MM.1S (cell line): Measurements from ENCODE around the gene TTYH3.

Experiments
- DNase-seq: peaks from one replicate; pipeline ENCODE4 v3.0.0-alpha.2; 2015
- H2AFZ ChIP-seq: fragments of 300-600 bp; sonication (generic); 2 replicates; pipeline ENCODE4 v1.6.0; 2016; ENCODE audit warnings: antibody characterized with exemption, low read length
- H3F3A ChIP-seq: fragments of 300-600 bp; sonication (generic); 2 replicates; pipeline ENCODE4 v1.6.1; 2016; ENCODE audit warnings: mild to moderate bottlenecking, antibody characterized with exemption, low read length, moderate library complexity, mixed read lengths; ENCODE audit not compliant: insufficient read depth
- H3K27ac ChIP-seq: fragments of 300-600 bp; sonication (generic); 2 replicates; pipeline ENCODE4 v1.5.1; 2016; ENCODE audit warnings: mild to moderate bottlenecking, low read length
- H3K27me3 ChIP-seq: fragments of 300-600 bp; sonication (generic); replicated peaks from 2 replicates; pipeline ENCODE4 v1.6.0; 2016; ENCODE audit warnings: low read length; ENCODE audit not compliant: insufficient read depth
- H3K36me3 ChIP-seq: fragments of 300-600 bp; sonication (generic); replicated peaks from 2 replicates; pipeline ENCODE4 v1.6.1; 2016; ENCODE audit warnings: mild to moderate bottlenecking, low read length, mixed read lengths; ENCODE audit not compliant: insufficient read depth
- H3K4me1 ChIP-seq: fragments of 300-600 bp; sonication (generic); 2 replicates; pipeline ENCODE4 v1.6.1; 2016; ENCODE audit warnings: low read length, mixed read lengths
- H3K4me2 ChIP-seq: fragments of 300-600 bp; sonication (generic); 2 replicates; pipeline ENCODE4 v1.6.0; 2016; ENCODE audit warnings: low read depth, low read length
- H3K4me3 ChIP-seq: fragments of 300-600 bp; sonication (generic); 2 replicates; pipeline ENCODE4 v1.5.1; 2016; ENCODE audit warnings: low read length, mixed read lengths
- H3K79me2 ChIP-seq: fragments of 300-600 bp; sonication (generic); 2 replicates; pipeline ENCODE4 v1.6.1; 2016; ENCODE audit warnings: mixed run types, low read length, mixed read lengths
- H3K9ac ChIP-seq: fragments of 300-600 bp; sonication (generic); 2 replicates; pipeline ENCODE4 v1.6.1; 2016; ENCODE audit warnings: low read length, mixed read lengths
- H3K9me2 ChIP-seq: fragments of 300-600 bp; sonication (generic); replicated peaks from 2 replicates; pipeline ENCODE4 v1.6.1; 2016; ENCODE audit warnings: mild to moderate bottlenecking, low read length, mixed read lengths; ENCODE audit not compliant: insufficient read depth
- H3K9me3 ChIP-seq: fragments of 300-600 bp; sonication (generic); replicated peaks from 2 replicates; pipeline ENCODE4 v1.6.1; 2016; ENCODE audit warnings: mild to moderate bottlenecking, low read length, mixed read lengths; ENCODE audit not compliant: insufficient read depth
- H4K20me1 ChIP-seq: fragments of 300-600 bp; sonication (generic); 2 replicates; pipeline ENCODE4 v1.6.1; 2016; ENCODE audit warnings: mild to moderate bottlenecking, low read length, moderate library complexity, mixed read lengths; ENCODE audit not compliant: insufficient read depth
- EZH2 ChIP-seq: fragments of 300-600 bp; sonication (generic); optimal IDR thresholded peaks from 2 replicates; pipeline ENCODE3; 2017; ENCODE audit warnings: low read depth, mild to moderate bottlenecking, antibody characterized with exemption, low read length, mixed read lengths
- EZH2phosphoT487 ChIP-seq: fragments of 300-600 bp; sonication (generic); IDR thresholded peaks from 2 replicates; pipeline ENCODE4 v1.6.1; 2018; ENCODE audit warnings: antibody characterized with exemption, low read length
- TF ChIP-seq, protein P1 (sequence below): fragments of 300-600 bp; sonication (generic); IDR thresholded peaks from 2 replicates; pipeline ENCODE4 v1.5.1; 2016; ENCODE audit warnings: antibody characterized with exemption, low read length, mixed read lengths

The TTYH3 gene

DNA sequence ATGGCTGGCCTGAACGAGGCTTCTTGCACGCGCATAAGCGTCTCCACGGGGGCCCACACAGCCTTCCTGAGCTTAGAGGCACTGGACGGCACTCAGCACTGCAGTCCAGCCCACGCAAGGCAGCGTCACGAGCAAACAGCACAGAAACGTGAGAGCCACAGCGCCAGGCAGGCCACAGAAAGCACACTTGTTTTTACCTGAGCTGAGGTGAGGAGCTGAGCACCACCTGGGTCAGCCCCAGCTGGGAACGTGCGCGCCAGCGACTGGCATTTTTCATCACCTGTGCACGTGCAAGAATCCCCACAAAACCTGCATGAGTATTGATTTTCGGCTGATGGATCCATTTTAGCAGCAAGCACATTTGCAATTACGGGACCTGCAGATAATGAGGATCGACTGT is 46.3 kb upstream of the TTYH3 start:
- Histone ChIP-seq H3K9ac (no peak overlapping the region), H3K4me2 (no peak overlapping the region), H2AFZ (no peak overlapping the region), H3K79me2 (no peaks in the 10 kb centered on the region), H3F3A (no peaks in the 10 kb centered on the region), H3K27ac (no peak overlapping the region), H3K4me3 (no peak overlapping the region), H3K36me3 (no peaks in the 10 kb centered on the region), H3K9me3 (no peaks in the 10 kb centered on the region), H3K27me3 (no peaks in the 10 kb centered on the region), H4K20me1 (no peaks in the 10 kb centered on the region), H3K9me2 (no peaks in the 10 kb centered on the region), H3K4me1 (no peaks in the 10 kb centered on the region)
- TF ChIP-seq, protein P1, sequence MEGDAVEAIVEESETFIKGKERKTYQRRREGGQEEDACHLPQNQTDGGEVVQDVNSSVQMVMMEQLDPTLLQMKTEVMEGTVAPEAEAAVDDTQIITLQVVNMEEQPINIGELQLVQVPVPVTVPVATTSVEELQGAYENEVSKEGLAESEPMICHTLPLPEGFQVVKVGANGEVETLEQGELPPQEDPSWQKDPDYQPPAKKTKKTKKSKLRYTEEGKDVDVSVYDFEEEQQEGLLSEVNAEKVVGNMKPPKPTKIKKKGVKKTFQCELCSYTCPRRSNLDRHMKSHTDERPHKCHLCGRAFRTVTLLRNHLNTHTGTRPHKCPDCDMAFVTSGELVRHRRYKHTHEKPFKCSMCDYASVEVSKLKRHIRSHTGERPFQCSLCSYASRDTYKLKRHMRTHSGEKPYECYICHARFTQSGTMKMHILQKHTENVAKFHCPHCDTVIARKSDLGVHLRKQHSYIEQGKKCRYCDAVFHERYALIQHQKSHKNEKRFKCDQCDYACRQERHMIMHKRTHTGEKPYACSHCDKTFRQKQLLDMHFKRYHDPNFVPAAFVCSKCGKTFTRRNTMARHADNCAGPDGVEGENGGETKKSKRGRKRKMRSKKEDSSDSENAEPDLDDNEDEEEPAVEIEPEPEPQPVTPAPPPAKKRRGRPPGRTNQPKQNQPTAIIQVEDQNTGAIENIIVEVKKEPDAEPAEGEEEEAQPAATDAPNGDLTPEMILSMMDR, result no peak
- TF ChIP-seq EZH2phosphoT487 (no peak), EZH2 (no peak)
- no peak for DNase-seq

DNA sequence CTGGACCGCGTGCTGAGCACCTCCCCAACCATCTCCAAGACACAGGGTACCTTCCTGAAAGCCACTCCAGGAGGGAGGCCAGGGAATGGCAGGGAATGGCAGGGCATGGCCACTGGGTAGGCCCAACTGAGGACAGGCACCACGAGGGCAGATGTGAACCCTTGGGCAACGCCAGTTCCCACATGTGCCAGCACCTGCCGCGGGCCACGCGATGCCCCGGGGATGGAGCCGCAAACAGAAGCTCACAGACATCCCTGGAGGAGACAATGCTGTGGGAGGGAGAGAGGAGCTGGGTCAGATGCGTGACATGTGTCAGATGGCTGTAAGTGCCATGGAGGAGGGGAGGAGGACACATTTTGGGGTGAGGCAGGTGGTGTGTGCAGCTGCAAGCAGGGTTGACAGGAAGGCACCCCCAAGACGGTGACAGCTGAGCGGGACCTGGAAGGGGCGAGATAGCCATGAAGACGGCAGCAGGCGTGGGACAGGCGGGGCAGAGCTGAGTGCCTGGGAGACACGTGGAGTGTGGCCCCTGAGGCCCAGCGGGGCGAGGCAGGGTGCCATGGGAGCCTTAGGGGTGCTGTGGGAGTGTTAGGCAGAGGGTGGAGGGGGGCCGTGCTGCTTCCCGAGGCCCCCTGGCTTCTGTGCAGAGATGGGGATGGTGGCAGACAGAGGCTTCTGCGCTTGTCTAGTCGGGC is 45.3 kb upstream of the TTYH3 start:
- DNase-seq, result no peak
- TF ChIP-seq, protein P1, result no peak
- no peak for TF ChIP-seq EZH2
- no peak for TF ChIP-seq EZH2phosphoT487
- Histone ChIP-seq H3K27me3 (no peaks in the 10 kb centered on the region), H3K36me3 (no peaks in the 10 kb centered on the region), H3K9ac (no peak overlapping the region), H3K9me2 (no peaks in the 10 kb centered on the region), H3K9me3 (no peaks in the 10 kb centered on the region), H4K20me1 (no peaks in the 10 kb centered on the region), H3K4me2 (no peak overlapping the region), H3K79me2 (no peaks in the 10 kb centered on the region), H3F3A (no peaks in the 10 kb centered on the region), H3K27ac (no peak overlapping the region), H3K4me3 (no peak overlapping the region), H3K4me1 (no peaks in the 10 kb centered on the region), H2AFZ (no peak overlapping the region)

DNA sequence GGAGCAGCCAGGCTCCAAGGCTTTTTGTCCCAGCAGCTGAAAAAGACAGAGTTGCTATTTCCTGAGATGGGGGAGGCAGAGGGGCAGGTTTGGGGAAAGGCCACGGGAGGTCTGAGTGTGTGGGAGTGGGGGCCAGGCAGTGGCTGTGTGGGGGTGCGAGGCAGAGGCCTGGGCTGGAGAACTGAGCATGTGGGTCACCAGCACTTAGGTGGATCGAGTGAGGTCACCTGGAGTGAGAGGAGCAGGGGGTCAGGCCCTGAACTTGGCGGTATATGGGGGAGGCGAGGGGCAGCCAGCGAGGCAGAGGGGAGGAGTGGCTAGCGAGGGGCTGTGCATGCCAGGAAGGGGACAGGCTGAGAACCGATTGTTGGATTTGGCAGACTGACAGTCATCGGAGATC is 44.7 kb upstream of the TTYH3 start:
- H3K9ac ChIP-seq, result no peak overlapping the region
- no peaks in the 10 kb centered on the region for H3K36me3 ChIP-seq
- no peaks in the 10 kb centered on the region for H4K20me1 ChIP-seq
- no peaks in the 10 kb centered on the region for H3K9me2 ChIP-seq
- no peak overlapping the region for H3K4me3 ChIP-seq
- H2AFZ ChIP-seq, result no peak overlapping the region
- TF ChIP-seq EZH2phosphoT487 (no peak), EZH2 (no peak)
- TF ChIP-seq, protein P1, result no peak
- H3K9me3 ChIP-seq, result no peaks in the 10 kb centered on the region
- no peaks in the 10 kb centered on the region for H3F3A ChIP-seq
- no peaks in the 10 kb centered on the region for H3K79me2 ChIP-seq
- H3K4me2 ChIP-seq, result no peak overlapping the region
- H3K27ac ChIP-seq, result no peak overlapping the region
- DNase-seq, result no peak
- no peaks in the 10 kb centered on the region for H3K27me3 ChIP-seq
- no peaks in the 10 kb centered on the region for H3K4me1 ChIP-seq
